Testis (tissue), 3 donors: Measurements from ENCODE around the gene RBP7. TPM values are rescaled to one million over a fixed set of nuclear protein-coding genes. Genes with fewer than 3 reads are reported as not detected.

ENCODE experiments used
- DNase-seq: peaks from one replicate; pipeline ENCODE4 v3.0.0-alpha.2; 2019
- H3K27ac ChIP-seq, 2 donors: fragments of 200-600 bp; sonication (generic); one replicate each; pipeline ENCODE4 v1.5.1; 2019
- H3K27me3 ChIP-seq: fragments of 200-600 bp; sonication (generic); one replicate; pipeline ENCODE4 v1.5.1; 2019
- H3K36me3 ChIP-seq: fragments of 200-600 bp; sonication (generic); one replicate; pipeline ENCODE4 v1.5.1; 2017; ENCODE audit warnings: low read depth; ENCODE audit errors: missing control alignments
- H3K4me1 ChIP-seq: fragments of 200-600 bp; sonication (generic); one replicate; pipeline ENCODE4 v1.5.1; 2019
- H3K4me3 ChIP-seq, 2 donors: fragments of 200-600 bp; sonication (generic); one replicate each; pipeline ENCODE4 v1.5.1; 2017 to 2019
- H3K9me3 ChIP-seq: fragments of 200-600 bp; sonication (generic); one replicate; pipeline ENCODE4 v1.5.1; 2017
- POLR2A ChIP-seq: fragments of 450-650 bp; IDR thresholded peaks from one replicate; pipeline ENCODE4 v1.6.1; 2017; ENCODE audit warnings: antibody characterized with exemption, mild to moderate bottlenecking, moderate library complexity
- WGBS, 2 donors: methylation state at CpG; one replicate each; pipeline ENCODE4 v1.1.5; 2018; 5-methylcytosine and 5-hydroxymethylcytosine counted together
- intact Hi-C: fragments of 100-400 bp; cut with DNase I; formaldehyde crosslinking; loops from one replicate; pipeline ENCODE4 v1.15.1; 2023; ENCODE audit warnings: low total_unique reads
- polyA plus RNA-seq: library from polyadenylated mRNA; stranded (reverse); fragments of 350-450 nt; fragmentation: Illumina TruSeq; extraction: RNeasy Lipid Tissue Mini Kit (QIAGEN cat#74804); gene quantifications from one replicate; pipeline ENCODE4 v1.2.3, GENCODE V29; 2014; ENCODE audit warnings: low read depth, low replicate concordance; ENCODE audit not compliant: insufficient read depth
- total RNA-seq, 2 donors: library from RNA; depleted of rRNA; stranded (reverse); fragments of >200 nt; gene quantifications; one replicate each; pipeline ENCODE4 v1.2.3, GENCODE V29; 2016
- TF ChIP-seq, protein P1 (sequence below), 3 experiments: fragments of 450-650 bp in 2 of 3; fragments of 200-600 bp in 1 of 3; sonication (generic) in 1 of 3; IDR thresholded peaks; one replicate each; pipeline ENCODE4 v1.5.1; 2016 to 2019; ENCODE audit warnings: antibody characterized with exemption in 3 of 3, mild to moderate bottlenecking in 2 of 3, moderate library complexity in 1 of 3

The RBP7 gene
- total and polyA plus RNA-seq, 3 donors from 2014 or later = 6.5 to 35.3 (median 7.7) TPM

DNA sequence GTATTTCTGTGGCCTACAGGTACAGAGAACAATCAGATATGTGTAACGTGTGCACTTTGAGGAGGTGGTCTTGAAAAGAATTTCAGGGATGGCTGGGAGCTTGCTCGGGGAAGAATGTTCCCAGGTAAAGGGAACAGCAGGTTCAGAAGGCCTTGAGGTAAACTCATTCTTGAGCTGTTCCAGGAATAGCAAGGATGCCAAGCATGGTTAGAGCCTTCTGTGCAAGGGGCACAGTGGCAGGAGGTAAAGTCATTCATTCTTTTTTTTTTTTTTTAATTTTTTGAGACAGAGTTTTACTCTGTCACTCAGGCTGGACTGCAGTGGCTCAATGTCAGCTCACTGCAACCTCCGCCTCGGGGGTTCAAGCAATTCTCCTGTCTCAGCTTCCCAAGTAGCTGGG is 45.7 kb downstream of the RBP7 start:
- Histone ChIP-seq H3K27me3 (no peaks in the 10 kb centered on the region), H3K4me1 (peaks cover 27% of the 10 kb centered on the region), H3K4me3 (no peak overlapping the region), H3K27ac (no peak overlapping the region), H3K9me3 (no peaks in the 10 kb centered on the region), H3K36me3 (no peaks in the 10 kb centered on the region)
- 85 to 93% methylated on average over 4 of the region's 4 CpGs for WGBS, 2 donors
- intact Hi-C loops = no loop called here
- DNase-seq = no peak
- no peak for TF ChIP-seq POLR2A
- TF ChIP-seq, protein P1, sequence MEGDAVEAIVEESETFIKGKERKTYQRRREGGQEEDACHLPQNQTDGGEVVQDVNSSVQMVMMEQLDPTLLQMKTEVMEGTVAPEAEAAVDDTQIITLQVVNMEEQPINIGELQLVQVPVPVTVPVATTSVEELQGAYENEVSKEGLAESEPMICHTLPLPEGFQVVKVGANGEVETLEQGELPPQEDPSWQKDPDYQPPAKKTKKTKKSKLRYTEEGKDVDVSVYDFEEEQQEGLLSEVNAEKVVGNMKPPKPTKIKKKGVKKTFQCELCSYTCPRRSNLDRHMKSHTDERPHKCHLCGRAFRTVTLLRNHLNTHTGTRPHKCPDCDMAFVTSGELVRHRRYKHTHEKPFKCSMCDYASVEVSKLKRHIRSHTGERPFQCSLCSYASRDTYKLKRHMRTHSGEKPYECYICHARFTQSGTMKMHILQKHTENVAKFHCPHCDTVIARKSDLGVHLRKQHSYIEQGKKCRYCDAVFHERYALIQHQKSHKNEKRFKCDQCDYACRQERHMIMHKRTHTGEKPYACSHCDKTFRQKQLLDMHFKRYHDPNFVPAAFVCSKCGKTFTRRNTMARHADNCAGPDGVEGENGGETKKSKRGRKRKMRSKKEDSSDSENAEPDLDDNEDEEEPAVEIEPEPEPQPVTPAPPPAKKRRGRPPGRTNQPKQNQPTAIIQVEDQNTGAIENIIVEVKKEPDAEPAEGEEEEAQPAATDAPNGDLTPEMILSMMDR (IDR thresholded peaks at IDR 0.05) = no peak

GRCh38 chr1:10045480-10046355 is 48.7 kb downstream of the RBP7 start:
- Histone ChIP-seq H3K27ac (peak overlapping the region; percentile 21 to 52), H3K36me3 (no peaks in the 10 kb centered on the region), H3K9me3 (no peaks in the 10 kb centered on the region), H3K4me3 (no peak overlapping the region), H3K4me1 (peaks cover 31% of the 10 kb centered on the region), H3K27me3 (no peaks in the 10 kb centered on the region)
- intact Hi-C loops = no loop called here
- DNase-seq = peak; percentile 49
- TF ChIP-seq, protein P1 (IDR thresholded peaks at IDR 0.05) = no peak
- TF ChIP-seq POLR2A = no peak
- WGBS, 2 donors = 68 to 78% methylated on average over 8 of the region's 8 CpGs

- Histone ChIP-seq H3K27ac (peak overlapping the region; percentile 21 to 52), H3K27me3 (no peaks in the 10 kb centered on the region), H3K36me3 (no peaks in the 10 kb centered on the region), H3K4me3 (no peak overlapping the region), H3K9me3 (no peaks in the 10 kb centered on the region), H3K4me1 (peaks cover 31% of the 10 kb centered on the region)
- TF ChIP-seq POLR2A = no peak
- TF ChIP-seq, protein P1 (IDR thresholded peaks at IDR 0.05) = no peak
- 57 to 63% methylated on average over 8 of the region's 8 CpGs for WGBS, 2 donors
- intact Hi-C loops = no loop called here
- peak; percentile 76 for DNase-seq
Observed at GRCh38 chr1:10046356-10047085, 49.5 kb downstream of the RBP7 start.

- 80 to 88% methylated on average over 3 of the region's 3 CpGs for WGBS, 2 donors
Observed at GRCh38 chr1:10048601-10049000, 51.6 kb downstream of the RBP7 start.

More at GRCh38 chr1:10048601-10049000, 51.6 kb downstream of the RBP7 start:
- Histone ChIP-seq H3K27ac (no peak overlapping the region), H3K36me3 (no peaks in the 10 kb centered on the region), H3K4me3 (no peak overlapping the region), H3K4me1 (peaks cover 31% of the 10 kb centered on the region), H3K27me3 (no peaks in the 10 kb centered on the region), H3K9me3 (no peaks in the 10 kb centered on the region)
- intact Hi-C loops = no loop called here
- no peak for TF ChIP-seq POLR2A
- TF ChIP-seq, protein P1 (IDR thresholded peaks at IDR 0.05) = no peak
- DNase-seq = no peak
